Measurements from ENCODE around the gene MMP28. TPM values are rescaled to one million over a fixed set of nuclear protein-coding genes. Genes with fewer than 3 reads are reported as not detected.
"Not testable (repeated sequence)": the region's sequence is repeated elsewhere in the genome, so short reads cannot be mapped to it uniquely, and the experiment has no call there.

Gene MMP28
- total and polyA plus RNA-seq, 2 donors (not counting 1 experiment from before 2014, with no cell fraction given) = 1.1 to 4.6 TPM

GRCh38 chr17:35752945-35753764 lies 42.3 kb downstream of the MMP28 start, which contains the start of gene GAS2L2:
GAS2L2 (minus strand) TSS chr17:35753239; CDS start chr17:35752850, 389 bp downstream.
- DNase-seq (ENCODE audit: low read depth in 2 of 2) = no peak

GRCh38 chr17:35752471-35752870 lies 43.0 kb downstream of the MMP28 start:
- no peaks in the 10 kb centered on the region for H3K36me3 ChIP-seq (ENCODE audit: control insufficient read depth, insufficient read depth, low read length)
- no peak for TF ChIP-seq EZH2 (IDR thresholded peaks at IDR 0.05; ENCODE audit: low read length, missing control alignments)
- no peak for TF ChIP-seq CTCF (conservative IDR thresholded peaks at IDR 0.05 in 1 of 2, IDR thresholded peaks at IDR 0.05 in 1 of 2; ENCODE audit: low read depth in 1 of 2, low read length in 2 of 2)
- H3K9ac ChIP-seq (ENCODE audit: insufficient read depth, low read length) = no peak overlapping the region
- no peak overlapping the region for H2AFZ ChIP-seq (ENCODE audit: low read length)
- H3K4me2 ChIP-seq (ENCODE audit: extremely low read depth, insufficient read depth, low read length) = no peak overlapping the region
- DNase-seq (ENCODE audit: low read depth in 2 of 2) = no peak
- H3K27ac ChIP-seq (ENCODE audit: insufficient read depth, low read length) = no peak overlapping the region
- no peaks in the 10 kb centered on the region for H3K79me2 ChIP-seq (ENCODE audit: control insufficient read depth, insufficient read depth, low read length)
- H3K9me3 ChIP-seq (ENCODE audit: control insufficient read depth, insufficient read depth, low read depth, low read length) = no peaks in the 10 kb centered on the region
- H3K4me3 ChIP-seq (replicated peaks in 1 of 4; ENCODE audit: control extremely low read depth in 1 of 4, insufficient read depth in 1 of 4, low read depth in 3 of 4, low read length in 4 of 4) = no peak overlapping the region
- H3K27me3 ChIP-seq (ENCODE audit: control insufficient read depth, insufficient read depth, low read length) = peaks cover 30% of the 10 kb centered on the region
- no peaks in the 10 kb centered on the region for H3K4me1 ChIP-seq (ENCODE audit: control insufficient read depth, extremely low read depth, insufficient read depth, low read length)
- H4K20me1 ChIP-seq (ENCODE audit: control insufficient read depth, extremely low read depth, insufficient read depth, low read length) = no peaks in the 10 kb centered on the region

More at GRCh38 chr17:35752945-35753764, 42.3 kb downstream of the MMP28 start, which contains the start of gene GAS2L2:
- Histone ChIP-seq H3K27me3 (ENCODE audit: control insufficient read depth, insufficient read depth, low read length) (peaks cover 30% of the 10 kb centered on the region), H3K9me3 (ENCODE audit: control insufficient read depth, insufficient read depth, low read depth, low read length) (no peaks in the 10 kb centered on the region), H3K4me1 (ENCODE audit: control insufficient read depth, extremely low read depth, insufficient read depth, low read length) (no peaks in the 10 kb centered on the region), H2AFZ (ENCODE audit: low read length) (no peak within 1 kb of the TSS), H3K9ac (ENCODE audit: insufficient read depth, low read length) (no peak within 1 kb of the TSS), H4K20me1 (ENCODE audit: control insufficient read depth, extremely low read depth, insufficient read depth, low read length) (no peaks in the 10 kb centered on the region), H3K79me2 (ENCODE audit: control insufficient read depth, insufficient read depth, low read length) (no peaks in the 10 kb centered on the region), H3K4me3 (replicated peaks in 1 of 4; ENCODE audit: control extremely low read depth in 1 of 4, insufficient read depth in 1 of 4, low read depth in 3 of 4, low read length in 4 of 4) (no peak within 1 kb of the TSS), H3K27ac (ENCODE audit: insufficient read depth, low read length) (no peak within 1 kb of the TSS), H3K4me2 (ENCODE audit: extremely low read depth, insufficient read depth, low read length) (no peak within 1 kb of the TSS), H3K36me3 (ENCODE audit: control insufficient read depth, insufficient read depth, low read length) (no peaks in the 10 kb centered on the region)
- TF ChIP-seq EZH2 (IDR thresholded peaks at IDR 0.05; ENCODE audit: low read length, missing control alignments) (no peak), CTCF (conservative IDR thresholded peaks at IDR 0.05 in 1 of 2, IDR thresholded peaks at IDR 0.05 in 1 of 2; ENCODE audit: low read depth in 1 of 2, low read length in 2 of 2) (no peak)

GRCh38 chr17:35751541-35751940 lies 43.9 kb downstream of the MMP28 start:
- H3K4me3 ChIP-seq (replicated peaks in 1 of 4; ENCODE audit: control extremely low read depth in 1 of 4, insufficient read depth in 1 of 4, low read depth in 3 of 4, low read length in 4 of 4); DNase-seq (ENCODE audit: low read depth in 2 of 2); H3K9ac ChIP-seq (ENCODE audit: insufficient read depth, low read length); H3K9me3 ChIP-seq (ENCODE audit: control insufficient read depth, insufficient read depth, low read depth, low read length); H3K36me3 ChIP-seq (ENCODE audit: control insufficient read depth, insufficient read depth, low read length); H2AFZ ChIP-seq (ENCODE audit: low read length); H3K4me2 ChIP-seq (ENCODE audit: extremely low read depth, insufficient read depth, low read length); H3K79me2 ChIP-seq (ENCODE audit: control insufficient read depth, insufficient read depth, low read length); H3K4me1 ChIP-seq (ENCODE audit: control insufficient read depth, extremely low read depth, insufficient read depth, low read length); H4K20me1 ChIP-seq (ENCODE audit: control insufficient read depth, extremely low read depth, insufficient read depth, low read length); H3K27ac ChIP-seq (ENCODE audit: insufficient read depth, low read length): not testable (repeated sequence)
- peaks cover 30% of the 10 kb centered on the region for H3K27me3 ChIP-seq (ENCODE audit: control insufficient read depth, insufficient read depth, low read length)
